Loucy (cell line): ENCODE measurements around the gene EPHA2.

ENCODE experiments used
- H2AFZ ChIP-seq: fragments of 200-600 bp; sonication (generic); 2 replicates; pipeline ENCODE4 v1.6.0; 2016; ENCODE audit warnings: antibody characterized with exemption, mild to moderate bottlenecking, low read length, moderate library complexity
- H3F3A ChIP-seq: fragments of 200-600 bp; 2 replicates; pipeline ENCODE4 v1.6.0; 2016; ENCODE audit warnings: antibody characterized with exemption, low read depth, mild to moderate bottlenecking
- H3K27me3 ChIP-seq: fragments of 200-600 bp; sonication (generic); 2 replicates; pipeline ENCODE4 v1.6.1; 2014; ENCODE audit warnings: low read length, mild to moderate bottlenecking; ENCODE audit not compliant: insufficient read depth, poor library complexity, severe bottlenecking
- H3K36me3 ChIP-seq: fragments of 200-600 bp; sonication (generic); 2 replicates; pipeline ENCODE4 v1.6.1; 2016; ENCODE audit warnings: low read length; ENCODE audit not compliant: insufficient read depth
- H3K4me1 ChIP-seq: fragments of 200-600 bp; sonication (generic); 2 replicates; pipeline ENCODE4 v1.5.1; 2014; ENCODE audit warnings: low read length, mild to moderate bottlenecking; ENCODE audit not compliant: insufficient read depth, poor library complexity, severe bottlenecking
- H3K4me2 ChIP-seq: fragments of 200-600 bp; sonication (generic); 2 replicates; pipeline ENCODE4 v1.6.0; 2014; ENCODE audit warnings: antibody characterized with exemption, low read length, low read depth, mild to moderate bottlenecking; ENCODE audit not compliant: poor library complexity, severe bottlenecking
- H3K4me3 ChIP-seq: fragments of 200-600 bp; sonication (generic); 2 replicates; pipeline ENCODE4 v1.5.1; 2014; ENCODE audit warnings: low read length, mild to moderate bottlenecking, mixed read lengths; ENCODE audit not compliant: poor library complexity, severe bottlenecking
- H3K79me2 ChIP-seq: fragments of 200-600 bp; sonication (generic); 2 replicates; pipeline ENCODE4 v1.6.1; 2014; ENCODE audit warnings: low read length; ENCODE audit not compliant: insufficient read depth
- H3K9ac ChIP-seq: fragments of 200-600 bp; sonication (generic); 2 replicates; pipeline ENCODE4 v1.6.0; 2014; ENCODE audit warnings: mild to moderate bottlenecking, low read depth, low read length, moderate library complexity; ENCODE audit not compliant: poor library complexity, severe bottlenecking
- H3K9me2 ChIP-seq: fragments of 200-600 bp; sonication (generic); replicated peaks from 2 replicates; pipeline ENCODE4 v1.6.1; 2016; ENCODE audit warnings: low read depth, low read length, mixed read lengths
- H3K9me3 ChIP-seq: fragments of 200-600 bp; sonication (generic); 2 replicates; pipeline ENCODE4 v1.6.1; 2014; ENCODE audit warnings: mild to moderate bottlenecking, antibody characterized with exemption, low read length, low read depth; ENCODE audit not compliant: insufficient read depth
- H4K20me1 ChIP-seq: fragments of 200-600 bp; sonication (generic); 2 replicates; pipeline ENCODE4 v1.6.0; 2014; ENCODE audit warnings: antibody characterized with exemption, low read length, mild to moderate bottlenecking; ENCODE audit not compliant: insufficient read depth, poor library complexity, severe bottlenecking
- CTCF ChIP-seq: fragments of 200-600 bp; sonication (generic); conservative IDR thresholded peaks from 2 replicates; pipeline ENCODE4 v1.5.1; 2014; ENCODE audit warnings: mild to moderate bottlenecking, antibody characterized with exemption, low read length
- EZH2phosphoT487 ChIP-seq: fragments of 200-600 bp; IDR thresholded peaks from 2 replicates; pipeline ENCODE4 v1.6.1; 2018; ENCODE audit warnings: antibody characterized with exemption, mild to moderate bottlenecking, moderate library complexity, borderline replicate concordance

EPHA2 gene

GRCh38 chr1:16141573-16142336, 14.1 kb downstream of the EPHA2 start:
- TF ChIP-seq EZH2phosphoT487: no peak
- Histone ChIP-seq H3K27me3 (no peaks in the 10 kb centered on the region), H3K9ac (no peak overlapping the region), H3K9me2 (no peaks in the 10 kb centered on the region), H3K36me3 (no peaks in the 10 kb centered on the region), H4K20me1 (no peaks in the 10 kb centered on the region), H3K4me2 (no peak overlapping the region), H2AFZ (no peak overlapping the region), H3K79me2 (no peaks in the 10 kb centered on the region), H3K4me1 (peaks cover 6% of the 10 kb centered on the region), H3F3A (no peaks in the 10 kb centered on the region), H3K9me3 (no peaks in the 10 kb centered on the region), H3K4me3 (no peak overlapping the region)

- no peaks in the 10 kb centered on the region for H3K27me3 ChIP-seq
- no peaks in the 10 kb centered on the region for H3K9me3 ChIP-seq
- H3K36me3 ChIP-seq: no peaks in the 10 kb centered on the region
- H2AFZ ChIP-seq: no peak overlapping the region
- H3K9me2 ChIP-seq: no peaks in the 10 kb centered on the region
- TF ChIP-seq EZH2phosphoT487 (no peak), CTCF (no peak)
- H3K4me1 ChIP-seq: peaks cover 6% of the 10 kb centered on the region
- no peaks in the 10 kb centered on the region for H3F3A ChIP-seq
- H3K79me2 ChIP-seq: no peaks in the 10 kb centered on the region
- H4K20me1 ChIP-seq: no peaks in the 10 kb centered on the region
- no peak overlapping the region for H3K9ac ChIP-seq
- no peak overlapping the region for H3K4me2 ChIP-seq
- no peak overlapping the region for H3K4me3 ChIP-seq
Observed at GRCh38 chr1:16140068-16140596, 15.7 kb downstream of the EPHA2 start.

- no peaks in the 10 kb centered on the region for H3K36me3 ChIP-seq
- H3K4me1 ChIP-seq: peaks cover 6% of the 10 kb centered on the region
- no peak overlapping the region for H3K4me2 ChIP-seq
Observed at GRCh38 chr1:16139473-16139962, 16.4 kb downstream of the EPHA2 start.

More at GRCh38 chr1:16139473-16139962, 16.4 kb downstream of the EPHA2 start:
- no peak overlapping the region for H3K4me3 ChIP-seq
- no peaks in the 10 kb centered on the region for H3K9me2 ChIP-seq
- no peak overlapping the region for H2AFZ ChIP-seq
- H3K9ac ChIP-seq: no peak overlapping the region
- no peaks in the 10 kb centered on the region for H3K27me3 ChIP-seq
- H4K20me1 ChIP-seq: no peaks in the 10 kb centered on the region
- H3K79me2 ChIP-seq: no peaks in the 10 kb centered on the region
- H3F3A ChIP-seq: no peaks in the 10 kb centered on the region
- no peaks in the 10 kb centered on the region for H3K9me3 ChIP-seq
- no peak for TF ChIP-seq EZH2phosphoT487
- no peak for TF ChIP-seq CTCF
